ENCODE results near the gene TRRAP. TPM values are rescaled to one million over a fixed set of nuclear protein-coding genes. Genes with fewer than 3 reads are reported as not detected.
"Not testable (repeated sequence)": the region's sequence is repeated elsewhere in the genome, so short reads cannot be mapped to it uniquely, and the experiment has no call there.

The TRRAP gene
- polyA plus RNA-seq, 3 donors: 36.7 to 39.7 (median 37.1) TPM

DNA sequence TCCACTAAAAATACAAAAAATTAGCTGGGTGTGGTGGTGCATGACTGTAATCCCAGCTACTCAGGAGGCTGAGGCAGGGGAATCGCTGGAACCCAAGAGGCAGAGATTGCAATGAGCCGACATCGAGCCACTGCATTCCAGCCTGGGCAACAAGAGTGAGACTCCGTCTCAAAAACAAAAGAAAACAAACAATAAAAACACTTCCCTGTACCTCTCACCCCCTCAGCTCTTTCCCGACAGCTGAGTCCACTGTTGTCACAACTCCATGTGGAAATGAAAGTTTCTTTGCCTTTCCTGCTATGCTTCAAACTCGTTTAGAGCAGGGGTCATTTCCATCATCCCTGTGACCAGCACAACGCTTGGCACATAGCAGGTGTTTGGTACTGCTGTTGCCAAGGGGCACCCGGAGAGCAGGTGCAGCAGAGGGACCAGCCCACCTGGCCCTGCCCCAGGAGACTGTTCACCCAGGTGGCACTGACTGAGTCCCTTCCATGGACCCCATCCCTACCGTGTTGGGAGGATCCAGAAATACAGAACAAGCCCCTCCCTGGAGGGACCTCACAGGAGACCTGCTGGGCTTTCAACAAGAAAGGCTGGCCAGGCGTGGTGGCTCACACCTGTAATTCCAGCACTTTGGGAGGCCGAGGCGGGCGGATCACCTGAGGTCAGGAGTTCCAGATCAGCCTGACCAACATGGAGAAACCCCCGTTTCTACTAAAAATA lies 13.4 kb upstream of the TRRAP start:
- no peak for DNase-seq (ENCODE audit: low read depth in 3 of 3, low spot score in 2 of 3)

DNA sequence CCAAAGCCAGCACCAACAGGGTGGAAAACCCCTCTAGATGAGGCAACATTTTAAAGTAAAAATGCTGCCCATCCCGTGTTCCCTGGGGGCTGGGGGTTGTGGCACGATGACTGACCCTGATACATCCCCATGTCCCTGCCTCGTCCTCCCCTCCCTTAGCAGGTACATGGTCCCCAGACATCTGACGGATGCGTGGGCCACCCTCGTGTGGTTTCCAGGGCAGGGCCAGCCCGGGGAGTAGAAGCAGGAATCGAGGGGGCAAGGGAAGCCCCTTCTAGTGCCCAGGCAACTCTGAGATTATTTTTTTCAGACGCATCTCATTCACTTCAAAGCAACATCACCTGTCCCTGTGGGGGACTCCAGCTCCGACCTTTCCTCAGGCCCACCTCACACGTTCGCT lies 12.0 kb upstream of the TRRAP start:
- DNase-seq (ENCODE audit: low read depth in 3 of 3, low spot score in 2 of 3): no peak

GRCh38 chr7:98866765-98867164 lies 11.6 kb upstream of the TRRAP start:
- DNase-seq (ENCODE audit: low read depth in 3 of 3, low spot score in 2 of 3): no peak

DNA sequence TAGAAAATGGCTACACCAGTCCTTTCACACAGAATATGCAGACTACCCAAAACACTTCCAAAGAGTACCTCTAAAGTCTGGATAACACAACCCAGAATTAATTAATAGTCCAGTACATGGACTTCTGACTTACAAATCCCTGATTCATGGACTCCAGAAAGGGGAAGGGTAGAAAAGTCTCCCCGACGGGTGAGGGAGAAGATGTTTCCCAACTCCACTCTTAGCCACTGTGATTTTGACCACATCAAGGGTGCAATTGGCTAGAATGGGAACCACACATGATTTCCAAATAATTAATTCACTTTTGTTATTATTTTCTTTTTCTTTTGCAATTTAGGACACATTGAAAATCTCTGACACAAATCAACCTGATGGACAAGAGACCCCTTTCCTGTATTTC lies 9.9 kb upstream of the TRRAP start:
- no peak for DNase-seq (ENCODE audit: low read depth in 3 of 3, low spot score in 2 of 3)

GRCh38 chr7:98869027-98869596 lies 9.2 kb upstream of the TRRAP start:
- no peak for DNase-seq (ENCODE audit: low read depth in 3 of 3, low spot score in 2 of 3)

DNA sequence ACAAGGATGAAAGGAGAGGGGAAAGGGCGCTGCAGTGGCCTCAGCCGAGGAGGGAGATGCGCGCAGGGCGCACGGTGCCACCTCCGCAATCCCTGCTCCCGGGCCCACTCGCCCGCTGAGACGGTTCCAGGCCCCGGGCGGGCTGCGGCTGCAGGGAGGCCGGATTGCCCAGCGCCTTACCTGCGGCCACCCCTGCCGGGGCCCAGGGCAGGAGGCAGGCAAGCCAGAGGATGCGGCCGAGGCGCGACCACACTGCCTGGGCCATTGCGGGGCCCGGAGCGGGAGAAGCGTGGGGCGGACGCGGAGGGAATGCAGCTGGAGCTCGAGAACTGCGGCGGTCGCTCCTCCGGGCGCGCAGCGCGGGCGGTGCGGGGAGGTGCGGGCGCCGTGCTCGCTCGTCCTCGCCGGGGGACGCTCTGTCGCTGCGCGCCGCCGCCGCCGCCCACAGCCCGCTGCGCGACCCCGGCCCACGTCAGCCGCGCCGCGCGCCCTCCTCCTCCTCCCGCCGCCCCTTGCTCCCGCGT lies 8.7 kb upstream of the TRRAP start, which contains the start of gene TMEM130:
Gene TMEM130, minus strand, starts transcription at position 418 of the 524 bp plus-strand sequence. Its CDS starts 153 bp downstream, at position 265.
- DNase-seq (ENCODE audit: low read depth in 3 of 3, low spot score in 2 of 3): no peak

DNA sequence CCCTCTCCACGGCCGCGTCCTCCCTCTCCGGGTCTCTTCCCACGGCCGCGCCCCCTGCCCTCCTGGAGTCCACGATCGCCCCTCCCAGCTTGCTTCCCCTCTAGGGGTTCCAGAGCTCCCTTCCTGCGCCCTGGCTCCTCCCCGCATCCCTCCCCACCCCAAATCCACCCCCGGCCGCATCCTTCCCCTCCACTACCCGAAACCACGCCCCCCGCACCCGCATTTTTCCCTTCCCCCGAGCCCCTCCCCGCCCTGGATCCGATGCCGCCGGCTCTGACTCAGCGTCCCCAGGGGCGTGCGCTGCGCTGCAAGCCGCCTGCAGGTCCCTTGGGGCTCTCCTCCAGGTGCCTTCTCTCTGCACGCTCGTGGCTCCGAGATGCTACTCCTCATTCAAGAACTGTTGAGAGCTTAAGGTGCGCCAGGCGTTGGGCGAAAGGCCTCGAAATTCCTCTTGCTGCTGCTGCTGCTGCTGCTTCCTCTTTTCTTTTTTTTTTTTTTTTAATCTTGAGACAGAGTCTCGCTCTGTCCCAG lies 8.1 kb upstream of the TRRAP start:
- no peak for DNase-seq (ENCODE audit: low read depth in 3 of 3, low spot score in 2 of 3)

DNA sequence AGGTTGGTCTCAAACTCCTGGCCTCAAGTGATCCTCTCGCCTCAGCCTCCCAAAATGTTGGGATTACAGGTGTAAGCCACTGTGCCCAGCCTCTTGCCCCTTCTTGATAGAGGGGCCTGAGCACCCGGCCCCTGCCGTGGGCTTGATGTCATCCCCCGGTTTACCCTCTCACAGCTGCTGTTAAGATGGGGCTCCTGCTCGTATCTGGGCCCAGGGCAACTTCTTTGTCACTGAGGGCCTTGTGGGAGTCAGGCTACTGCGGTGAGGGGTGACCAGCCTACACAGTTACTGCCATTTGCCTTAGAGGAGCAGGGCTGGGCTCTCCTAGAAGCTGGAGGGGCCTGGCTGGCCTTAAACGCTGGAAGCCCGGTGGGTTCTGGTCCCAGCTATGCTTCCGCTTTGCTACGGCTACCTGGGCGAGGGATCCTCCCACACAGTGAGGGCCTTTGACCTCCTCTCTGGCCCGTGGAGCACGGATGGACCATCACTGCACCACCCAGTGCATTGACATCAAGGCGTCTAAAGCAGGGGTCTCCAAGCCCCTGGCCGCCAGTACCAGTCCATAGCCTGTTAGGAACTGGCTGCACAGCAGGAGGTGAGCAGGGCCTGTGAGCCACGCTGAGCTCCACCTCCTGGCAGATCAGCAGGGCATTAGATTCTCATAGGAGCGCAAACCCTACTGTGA lies 7.4 kb upstream of the TRRAP start:
- no peak for DNase-seq (ENCODE audit: low read depth in 3 of 3, low spot score in 2 of 3)

- DNase-seq (ENCODE audit: low read depth in 3 of 3, low spot score in 2 of 3): no peak
Measured at GRCh38 chr7:98872328-98872924, 5.9 kb upstream of the TRRAP start.

GRCh38 chr7:98873610-98874009 lies 4.7 kb upstream of the TRRAP start:
- DNase-seq (ENCODE audit: low read depth in 3 of 3, low spot score in 2 of 3): not testable (repeated sequence)

DNA sequence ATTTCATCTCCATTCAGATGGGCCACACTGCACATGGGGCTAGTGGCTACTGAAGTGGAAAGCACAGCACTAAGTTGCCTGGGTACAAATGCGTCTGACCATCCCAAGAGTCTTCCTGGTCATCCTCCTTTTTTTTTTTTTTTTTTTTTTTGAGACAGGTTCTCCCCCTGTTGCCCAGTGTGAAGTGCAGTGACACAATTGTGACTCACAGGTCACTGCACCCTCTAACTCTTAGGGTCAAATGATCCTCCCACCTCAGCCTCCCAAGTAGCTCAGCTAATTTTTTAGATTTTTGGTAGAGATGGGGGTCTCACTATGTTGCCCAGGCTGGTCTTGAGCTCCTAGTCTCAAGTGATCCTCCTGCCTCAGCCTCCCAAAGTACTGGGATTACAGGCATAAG lies 3.4 kb upstream of the TRRAP start:
- DNase-seq (ENCODE audit: low read depth in 3 of 3, low spot score in 2 of 3): no peak

- no peak for DNase-seq (ENCODE audit: low read depth in 3 of 3, low spot score in 2 of 3)
Measured at GRCh38 chr7:98875501-98875900, 2.8 kb upstream of the TRRAP start.

- no peak for DNase-seq (ENCODE audit: low read depth in 3 of 3, low spot score in 2 of 3)
Measured at GRCh38 chr7:98877146-98877545, 1.2 kb upstream of the TRRAP start.

DNA sequence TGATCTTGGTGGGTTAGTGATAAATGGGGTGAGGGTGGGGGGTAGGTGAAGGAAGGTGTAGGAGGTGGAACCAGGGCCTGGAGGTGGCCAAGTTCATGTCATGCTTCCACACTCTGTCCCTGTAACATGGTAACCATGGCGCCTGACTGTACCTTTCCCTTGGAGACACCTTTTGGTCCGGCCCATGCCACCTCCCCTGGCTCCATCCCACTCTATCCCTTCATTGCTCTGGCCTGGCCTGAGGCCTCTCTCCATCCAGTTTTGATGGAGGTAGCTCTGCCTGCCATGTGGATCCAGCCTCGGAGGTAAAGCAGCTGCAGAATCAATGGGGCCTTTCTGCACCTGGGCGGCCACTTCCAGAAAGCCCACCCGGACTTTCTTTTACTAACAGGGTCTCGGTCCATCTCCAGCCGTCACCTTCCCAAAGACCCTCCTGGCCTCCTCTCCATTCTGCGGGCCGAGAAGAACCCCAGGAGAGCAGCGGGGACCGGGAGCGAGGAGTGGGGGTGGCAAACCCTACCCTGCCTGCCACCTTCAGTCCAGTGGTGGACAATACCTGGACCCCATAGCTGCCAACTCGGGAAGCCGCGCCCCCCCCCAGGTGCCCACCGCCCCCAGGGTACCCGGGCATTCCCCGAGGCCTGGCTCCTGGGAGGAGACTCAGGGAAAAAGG lies 504 bp upstream of the TRRAP start:
- no peak for DNase-seq (ENCODE audit: low read depth in 3 of 3, low spot score in 2 of 3)

GRCh38 chr7:98879198-98879978 lies 1.1 kb downstream of the TRRAP start:
- no peak for DNase-seq (ENCODE audit: low read depth in 3 of 3, low spot score in 2 of 3)

DNA sequence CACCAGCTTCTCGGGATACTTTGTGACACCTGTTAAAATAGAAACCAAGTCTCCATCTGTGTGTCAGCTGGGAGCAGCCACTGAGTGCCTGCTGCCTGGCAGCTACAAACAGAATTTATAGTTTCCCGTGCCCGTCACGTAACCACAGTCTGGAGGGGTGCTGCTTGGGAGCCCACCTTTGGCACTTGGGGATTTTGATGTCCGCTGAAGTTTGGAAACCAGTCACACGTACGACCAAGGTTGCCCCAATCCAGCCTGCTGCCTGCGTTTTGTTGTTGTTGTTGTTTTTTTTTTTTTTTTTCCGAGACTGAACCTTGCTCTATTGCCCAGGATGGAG lies 1.6 kb downstream of the TRRAP start:
- no peak for DNase-seq (ENCODE audit: low read depth in 3 of 3, low spot score in 2 of 3)

GRCh38 chr7:98880485-98880884 lies 2.2 kb downstream of the TRRAP start:
- no peak for DNase-seq (ENCODE audit: low read depth in 3 of 3, low spot score in 2 of 3)

- no peak for DNase-seq (ENCODE audit: low read depth in 3 of 3, low spot score in 2 of 3)
Measured at GRCh38 chr7:98881561-98882315, 3.4 kb downstream of the TRRAP start.

DNA sequence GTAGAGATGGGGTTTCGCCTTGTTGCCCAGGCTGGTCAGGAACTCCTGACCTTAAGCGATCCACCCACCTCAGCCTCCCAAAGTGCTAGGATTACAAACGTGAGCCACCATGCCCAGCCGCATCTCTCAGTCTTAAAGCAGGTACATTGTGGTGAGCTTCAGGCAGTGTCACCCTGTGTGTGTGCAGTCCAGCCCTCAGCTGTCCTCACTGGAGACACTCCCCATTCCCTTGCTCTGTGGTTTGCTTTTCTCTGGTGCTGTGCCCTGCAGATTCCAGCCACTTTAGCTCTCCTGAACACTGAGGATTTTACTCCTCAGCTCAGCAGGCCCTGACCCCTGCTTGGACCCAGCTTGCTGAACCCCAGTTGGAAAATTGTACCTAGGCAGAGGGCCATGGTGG lies 6.1 kb downstream of the TRRAP start:
- no peak for DNase-seq (ENCODE audit: low read depth in 3 of 3, low spot score in 2 of 3)

All from right renal cortex interstitium (tissue), 3 donors.